ENCODE results near the gene SMARCA4.

- no peak for TF ChIP-seq CTCF (IDR thresholded peaks at IDR 0.05)
- no peak for TF ChIP-seq POLR2A (IDR thresholded peaks at IDR 0.05)
These were observed 31.4 kb upstream of the SMARCA4 start for GRCh38 chr19:10929402-10929794.

Measured in testis (tissue), 2 donors.